OCI-LY7 (cell line): ENCODE data around the gene HCST. TPM values are rescaled to one million over a fixed set of nuclear protein-coding genes. Genes with fewer than 3 reads are reported as not detected.

Experiments
- BruUV-seq: library from RNA; stranded (reverse); fragments of 400-500 nt; replicated peaks from 2 replicates; lab custom pipeline; 2021; lab: Mats Ljungman, UMichigan
- CTCF ChIA-PET: fragments of 300-600 bp; sonication (Branson Sonifier 250); formaldehyde crosslinking; loops from one replicate; lab custom pipeline; 2022; ENCODE audit warnings: antibody characterized with exemption; ENCODE audit not compliant: unreplicated experiment; lab: Charles Lee
- POLR2A ChIA-PET: fragments of 300-600 bp; sonication (Branson Sonifier 250); formaldehyde crosslinking; loops from one replicate; lab custom pipeline; 2022; ENCODE audit warnings: antibody characterized with exemption; lab: Charles Lee
- DNase-seq: peaks from one replicate; pipeline ENCODE4 v3.0.0-alpha.2; 2015; ENCODE audit warnings: low spot score
- H2AFZ ChIP-seq: fragments of 200-600 bp; sonication (generic), shearing (Covaris generic); 2 replicates; pipeline ENCODE4 v1.6.1; 2014; ENCODE audit warnings: mild to moderate bottlenecking, antibody characterized with exemption, low read length, moderate library complexity
- H3K27ac ChIP-seq: fragments of 200-600 bp; sonication (generic); 2 replicates; pipeline ENCODE4 v1.5.1; 2014; ENCODE audit warnings: mixed run types, low read depth, mild to moderate bottlenecking, moderate library complexity, low read length, inconsistent platforms; ENCODE audit not compliant: poor library complexity, severe bottlenecking
- H3K36me3 ChIP-seq: fragments of 200-600 bp; sonication (generic); 2 replicates; pipeline ENCODE4 v1.6.1; 2014; ENCODE audit warnings: mild to moderate bottlenecking, antibody characterized with exemption, low read length, moderate library complexity, mixed read lengths; ENCODE audit not compliant: insufficient read depth
- H3K4me1 ChIP-seq: fragments of 200-600 bp; sonication (generic); 2 replicates; pipeline ENCODE4 v1.5.1; 2014; ENCODE audit warnings: mild to moderate bottlenecking, low read length; ENCODE audit not compliant: insufficient read depth, poor library complexity, severe bottlenecking
- H3K4me2 ChIP-seq: fragments of 200-600 bp; sonication (generic); 2 replicates; pipeline ENCODE4 v1.6.1; 2014; ENCODE audit warnings: mild to moderate bottlenecking, low read length
- H3K4me3 ChIP-seq: fragments of 200-600 bp; sonication (generic); 2 replicates; pipeline ENCODE4 v1.5.1; 2014; ENCODE audit warnings: mild to moderate bottlenecking, low read depth, low read length; ENCODE audit not compliant: poor library complexity, severe bottlenecking
- H3K79me2 ChIP-seq: fragments of 200-600 bp; sonication (generic); 2 replicates; pipeline ENCODE4 v1.6.1; 2016; ENCODE audit warnings: low read depth, mild to moderate bottlenecking, low read length, moderate library complexity, mixed read lengths; ENCODE audit not compliant: insufficient read depth
- H3K9me2 ChIP-seq: fragments of 200-600 bp; sonication (generic); 2 replicates; pipeline ENCODE4 v1.6.1; 2016; ENCODE audit warnings: mild to moderate bottlenecking, low read length, mixed read lengths; ENCODE audit not compliant: insufficient read depth
- H3K9me3 ChIP-seq: fragments of 200-600 bp; sonication (generic); 2 replicates; pipeline ENCODE4 v1.6.1; 2014; ENCODE audit warnings: mild to moderate bottlenecking, mixed run types, low read length, mixed read lengths
- H4K20me1 ChIP-seq: fragments of 200-600 bp; sonication (generic); 2 replicates; pipeline ENCODE4 v1.6.1; 2014; ENCODE audit warnings: mild to moderate bottlenecking, antibody characterized with exemption, low read length, moderate library complexity, mixed read lengths; ENCODE audit not compliant: insufficient read depth
- CTCF ChIP-seq: fragments of 200-600 bp; sonication (generic); conservative IDR thresholded peaks from 2 replicates; pipeline ENCODE4 v1.5.1; 2014; ENCODE audit warnings: mild to moderate bottlenecking, antibody characterized with exemption, low read length, moderate library complexity, mixed read lengths
- EZH2phosphoT487 ChIP-seq: fragments of 200-600 bp; sonication (generic); IDR thresholded peaks from 2 replicates; pipeline ENCODE4 v1.6.1; 2018; ENCODE audit warnings: low read depth, borderline replicate concordance, mild to moderate bottlenecking, mixed run types, antibody characterized with exemption, low read length, moderate library complexity, mixed read lengths
- intact Hi-C: fragments of 100-400 bp; cut with micrococcal nuclease; formaldehyde crosslinking; loops from one replicate; pipeline ENCODE4 v1.10.0; 2022; ENCODE audit not compliant: unreplicated experiment
- total RNA-seq, 2 experiments: library from RNA; depleted of rRNA in 1 of 2; stranded (reverse); fragments of >200 nt in 1 of 2; shearing (Covaris generic) in 1 of 2; gene quantifications; 2 replicates each; pipeline ENCODE4 v1.2.3, GENCODE V29; 2014 to 2022

The HCST gene
- total RNA-seq, 2 experiments from 2014 or later, result 8.1 to 36.0 TPM

GRCh38 chr19:35879068-35879467 is 23.3 kb upstream of the HCST start:
- TF ChIP-seq EZH2phosphoT487 (no peak), CTCF (no peak)
- POLR2A ChIA-PET, result no interaction called here

GRCh38 chr19:35879770-35880317 is 22.5 kb upstream of the HCST start:
- no peak overlapping the region for H3K4me3 ChIP-seq
- no peak overlapping the region for H3K4me2 ChIP-seq
- H3K9me3 ChIP-seq, result no peaks in the 10 kb centered on the region
- H2AFZ ChIP-seq, result no peak overlapping the region
- peak; percentile 64 for DNase-seq
- intact Hi-C loops, result no loop called here
- peaks cover 6% of the 10 kb centered on the region for H3K4me1 ChIP-seq
- H3K27ac ChIP-seq, result no peak overlapping the region
- no peaks in the 10 kb centered on the region for H3K36me3 ChIP-seq
- no TSS peak for BruUV-seq
- POLR2A ChIA-PET, result no interaction called here
- no peaks in the 10 kb centered on the region for H3K79me2 ChIP-seq
- no peaks in the 10 kb centered on the region for H3K9me2 ChIP-seq
- H4K20me1 ChIP-seq, result no peaks in the 10 kb centered on the region; the same call in 1 of the 2 replicates
- no peak for TF ChIP-seq CTCF
- no peak for TF ChIP-seq EZH2phosphoT487
- CTCF ChIA-PET, result interaction anchor here (1.5 kb wide), 1 partner anchor 60 kb away, joined by 8 read pairs; no protein-coding TSS in a partner anchor

More at GRCh38 chr19:35879068-35879467, 23.3 kb upstream of the HCST start:
- BruUV-seq, result no TSS peak
- Histone ChIP-seq H3K36me3 (no peaks in the 10 kb centered on the region), H3K79me2 (no peaks in the 10 kb centered on the region), H4K20me1 (no peaks in the 10 kb centered on the region; the same call in 1 of the 2 replicates), H2AFZ (no peak overlapping the region), H3K4me1 (peaks cover 6% of the 10 kb centered on the region), H3K9me2 (no peaks in the 10 kb centered on the region), H3K4me3 (no peak overlapping the region), H3K27ac (no peak overlapping the region), H3K4me2 (no peak overlapping the region), H3K9me3 (no peaks in the 10 kb centered on the region)
- intact Hi-C loops, result no loop called here
- no peak for DNase-seq
- CTCF ChIA-PET, result interaction anchor here (1.5 kb wide), 1 partner anchor 59 kb away, joined by 8 read pairs; no protein-coding TSS in a partner anchor
